Epidermal melanocyte (primary cell): ENCODE data around the gene BTBD9.
A peak's percentile ranks its signal among the peaks of the same experiment; 100 is the strongest.

ENCODE experiments used
- DNase-seq: peaks from one replicate; pipeline ENCODE4 v3.0.0; 2011; ENCODE audit warnings: low spot score; ENCODE audit not compliant: insufficient read length

The BTBD9 gene

DNA sequence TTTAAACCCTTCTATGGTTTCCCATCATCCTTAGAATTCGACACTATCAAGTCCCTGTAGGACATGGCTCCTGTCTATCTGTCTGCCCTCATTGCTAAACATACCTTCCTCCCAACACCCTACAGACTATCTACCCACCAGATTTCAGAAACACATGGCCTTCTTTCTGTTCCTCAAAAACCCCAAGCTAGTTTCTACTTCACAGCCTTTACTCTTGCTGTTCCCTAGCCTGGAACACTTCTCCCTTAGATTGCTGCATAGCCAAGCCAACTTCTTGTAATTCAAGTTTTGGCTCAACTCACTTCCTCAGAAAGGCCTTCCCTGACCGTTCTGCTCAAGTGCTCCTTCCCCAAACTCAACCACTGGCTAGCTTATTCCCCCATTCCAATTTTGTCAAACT, 156.2 kb downstream of the BTBD9 start:
- DNase-seq = no peak

- no peak for DNase-seq
These were observed 157.3 kb downstream of the BTBD9 start for GRCh38 chr6:38482466-38482865.

DNA sequence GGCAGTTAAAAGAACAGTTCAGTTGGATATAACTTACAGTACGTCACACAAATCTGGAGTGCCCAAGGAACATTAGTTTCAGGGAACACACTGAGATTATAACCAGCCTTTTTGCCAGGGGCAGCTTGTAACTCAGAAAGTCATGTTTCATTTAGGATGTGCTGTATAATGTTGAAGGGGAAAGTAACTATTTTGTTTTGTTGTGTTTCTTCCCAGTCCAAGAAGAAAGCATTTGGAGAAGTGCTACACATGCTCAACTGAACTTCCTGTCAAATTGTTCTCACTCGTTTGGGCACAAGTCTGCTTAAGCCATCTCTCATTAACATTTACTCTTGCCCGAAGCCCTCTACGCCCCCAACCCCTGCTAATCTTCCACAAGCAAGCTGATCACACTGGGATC, 157.9 kb downstream of the BTBD9 start:
- DNase-seq = no peak

DNA sequence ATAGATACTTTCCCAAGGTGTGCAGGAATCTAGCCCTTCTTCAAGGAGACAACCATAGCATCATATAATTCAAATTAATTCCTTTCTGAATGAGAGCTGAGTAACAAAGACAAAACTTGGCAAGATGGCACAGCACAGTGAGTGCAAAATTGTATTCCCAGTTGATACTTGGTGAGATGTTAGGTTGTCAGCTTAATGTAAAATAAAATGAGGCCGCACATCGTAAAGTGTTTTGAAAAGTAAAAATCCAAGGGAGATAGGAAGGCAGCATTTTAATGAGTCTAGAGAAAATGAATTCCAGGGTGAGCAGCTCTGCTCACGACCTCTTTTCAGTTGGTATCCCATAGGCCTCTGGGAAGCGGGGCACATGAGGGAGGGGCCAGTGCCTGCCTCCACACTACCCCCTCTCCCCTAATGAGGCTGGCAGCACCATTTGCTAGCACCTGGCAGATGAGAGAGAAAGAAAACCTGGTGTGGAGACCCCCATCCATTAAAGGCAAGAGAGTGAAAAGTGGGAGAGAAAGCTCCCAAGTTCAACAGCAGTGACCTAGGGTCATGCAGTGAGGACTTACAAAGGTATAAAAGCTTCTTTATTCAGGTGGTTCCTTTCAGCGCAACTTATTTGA, 158.4 kb downstream of the BTBD9 start:
- DNase-seq = no peak

GRCh38 chr6:38480036-38480435, 159.7 kb downstream of the BTBD9 start:
- DNase-seq = no peak

- DNase-seq = no peak
These were observed 160.4 kb downstream of the BTBD9 start for GRCh38 chr6:38479331-38479730.

GRCh38 chr6:38477680-38478260, 162.0 kb downstream of the BTBD9 start:
- DNase-seq = no peak

- no peak for DNase-seq
These were observed 162.8 kb downstream of the BTBD9 start for GRCh38 chr6:38476888-38477287.

- no peak for DNase-seq
These were observed 163.6 kb downstream of the BTBD9 start for GRCh38 chr6:38476141-38476540.

GRCh38 chr6:38470548-38470947, 169.2 kb downstream of the BTBD9 start:
- DNase-seq = no peak

- DNase-seq = no peak
These were observed 172.2 kb downstream of the BTBD9 start for GRCh38 chr6:38467566-38467965.

- peak; percentile 42 for DNase-seq
These were observed 179.5 kb downstream of the BTBD9 start for GRCh38 chr6:38460186-38460585.

GRCh38 chr6:38459291-38459690, 180.4 kb downstream of the BTBD9 start:
- DNase-seq = no peak

GRCh38 chr6:38453861-38454260, 185.9 kb downstream of the BTBD9 start:
- DNase-seq = no peak

DNA sequence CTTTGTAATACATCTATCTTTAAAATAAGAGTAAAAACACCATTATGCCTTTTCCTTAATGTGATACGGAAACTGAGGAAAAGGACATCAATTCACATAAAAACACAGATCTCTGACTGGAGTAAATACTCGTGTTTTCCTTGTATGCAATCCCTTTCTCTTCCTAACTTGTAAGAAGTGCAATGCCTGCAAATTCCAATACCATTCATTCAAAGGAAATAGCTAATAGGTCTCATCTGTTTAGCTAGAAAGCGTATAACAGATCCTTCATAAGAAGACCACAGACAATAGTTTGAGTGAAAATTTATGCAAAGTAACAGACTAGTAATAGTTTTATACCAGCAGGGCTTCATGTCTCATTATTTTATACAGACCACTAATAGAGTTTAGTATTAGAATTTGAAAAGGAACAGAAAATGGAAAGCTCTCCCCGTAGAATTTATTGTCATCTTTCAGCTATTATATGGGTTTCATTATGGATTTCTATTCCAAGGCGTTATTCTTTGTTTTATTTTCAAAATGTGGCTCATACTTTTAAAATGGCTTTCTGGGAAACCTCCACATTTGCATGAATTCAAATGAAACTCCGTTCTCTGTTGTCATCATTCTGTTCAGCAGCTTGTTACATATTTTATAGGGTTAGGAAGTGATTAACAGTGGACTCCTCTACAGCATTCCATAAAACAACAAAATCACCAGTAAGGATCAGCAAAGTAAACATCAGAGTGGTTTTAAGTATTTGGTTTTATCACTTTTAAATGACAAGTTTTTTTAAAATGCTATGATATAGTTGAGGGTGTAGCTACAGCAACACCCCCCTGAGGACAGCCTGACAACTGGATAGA, 186.7 kb downstream of the BTBD9 start:
- peak; percentile 33 for DNase-seq

DNA sequence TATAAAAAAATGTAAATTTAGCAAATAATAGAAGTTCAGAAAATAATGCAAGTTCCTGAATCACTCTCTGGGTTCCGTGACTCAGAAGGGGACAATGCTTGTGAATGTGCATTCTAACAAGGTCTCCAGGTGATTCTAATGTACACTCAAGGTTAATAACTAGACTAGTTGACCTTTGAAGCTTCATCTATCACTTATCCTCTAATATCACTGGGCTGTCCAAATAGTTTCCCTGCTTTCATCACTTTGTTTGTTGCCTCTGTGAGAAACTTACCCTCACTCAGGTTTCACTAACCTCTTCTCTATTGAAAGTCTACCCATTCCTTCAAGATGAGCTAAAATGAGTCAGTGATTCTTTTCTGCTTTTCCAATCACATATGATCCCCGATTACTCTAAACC, 189.0 kb downstream of the BTBD9 start:
- no peak for DNase-seq

- no peak for DNase-seq
These were observed 193.8 kb downstream of the BTBD9 start for GRCh38 chr6:38445925-38446324.

- DNase-seq = no peak
These were observed 194.4 kb downstream of the BTBD9 start for GRCh38 chr6:38445336-38445735.

DNA sequence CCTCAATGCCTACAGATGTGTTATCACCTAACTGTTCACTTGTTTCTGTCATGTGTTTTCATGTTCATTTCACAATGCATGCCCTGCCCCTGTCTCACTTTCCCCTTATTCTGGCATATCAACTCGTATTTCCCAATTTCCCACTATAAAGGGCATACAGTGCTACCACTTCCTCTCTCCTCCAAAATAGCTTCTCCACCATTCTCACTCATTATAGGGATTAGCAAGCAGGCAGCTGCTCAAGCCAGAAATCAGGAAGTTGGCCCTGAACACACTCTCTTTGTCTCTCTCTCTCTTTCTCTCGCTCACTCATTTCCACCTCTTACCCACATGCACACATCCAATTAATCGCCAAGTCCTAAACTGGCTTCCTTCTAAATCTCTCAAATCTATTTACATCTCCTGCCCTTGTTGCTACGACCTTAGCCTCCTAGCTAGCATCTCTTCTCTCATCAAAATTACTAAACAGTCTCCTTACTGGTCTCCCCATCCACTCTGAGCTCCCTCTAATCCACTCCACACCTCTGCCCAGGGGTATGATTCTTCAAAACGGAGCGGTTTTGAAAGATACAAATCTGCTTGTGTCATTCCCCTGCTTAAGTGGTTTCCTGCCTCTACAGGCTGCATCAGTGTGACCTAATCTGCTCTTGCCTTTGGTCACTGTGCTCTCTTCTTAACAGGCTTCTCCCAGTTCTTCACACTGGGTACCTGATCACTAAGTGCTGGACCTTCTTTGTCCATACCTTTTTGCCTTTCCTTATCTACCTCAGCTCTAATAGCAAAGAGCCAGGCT, 196.2 kb downstream of the BTBD9 start:
- no peak for DNase-seq

DNA sequence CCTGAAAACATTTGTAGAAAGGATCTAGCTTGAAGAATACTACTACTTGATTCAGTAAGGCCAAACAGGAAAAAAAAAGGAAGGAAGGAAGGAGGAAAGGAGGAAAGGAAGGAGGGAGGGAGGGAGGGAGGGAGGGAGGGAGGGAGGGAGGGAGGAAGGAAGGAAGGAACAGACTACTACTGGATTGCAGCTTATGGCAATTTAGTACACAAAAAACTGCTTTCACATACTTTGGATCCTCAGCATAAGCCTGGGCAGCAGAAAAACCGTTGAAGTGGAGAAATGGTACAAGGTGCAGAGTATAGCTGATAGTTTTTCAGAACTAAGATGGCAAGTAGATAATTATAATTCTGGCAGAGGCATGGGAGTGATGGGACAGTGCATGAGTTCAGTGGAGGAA, 201.6 kb downstream of the BTBD9 start:
- DNase-seq = no peak

DNA sequence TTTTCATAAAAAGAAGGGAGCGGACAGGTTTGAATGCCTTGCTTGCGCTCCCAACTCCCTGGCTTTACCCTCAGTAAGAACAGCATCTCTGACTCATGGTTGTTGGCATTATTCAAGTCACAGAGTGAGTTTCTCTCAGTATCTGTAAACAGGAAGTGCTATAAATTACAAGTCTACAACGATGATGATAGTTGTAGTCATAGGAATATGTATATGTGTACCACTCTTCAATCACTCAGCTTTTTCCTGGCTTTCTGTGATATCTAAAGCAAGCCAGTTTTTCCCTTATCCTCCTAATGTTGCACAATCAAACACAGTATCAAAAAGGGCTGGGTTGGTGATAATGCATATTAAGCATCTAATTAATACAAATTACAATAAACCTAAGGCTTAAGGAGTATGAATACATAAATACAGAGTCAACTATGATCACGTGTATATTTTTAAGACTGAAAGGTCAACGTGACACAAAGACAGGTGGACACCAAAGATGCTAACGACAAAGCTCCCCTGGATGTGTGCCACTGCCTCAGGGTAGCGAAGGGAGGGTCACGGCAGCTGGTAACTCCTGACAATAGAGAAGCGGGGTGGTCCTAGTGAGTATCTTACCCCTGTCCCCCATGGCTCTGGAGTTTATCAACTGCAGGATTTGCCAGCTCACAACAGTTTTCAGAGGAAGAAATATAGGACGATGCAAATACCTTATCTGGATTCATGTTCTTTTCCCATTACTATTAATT, 202.8 kb downstream of the BTBD9 start:
- DNase-seq = no peak
